A549 (cell line): ENCODE data around the gene PLCH2. TPM values are rescaled to one million over a fixed set of nuclear protein-coding genes. Genes with fewer than 3 reads are reported as not detected.
"Not testable (repeated sequence)": the region's sequence is repeated elsewhere in the genome, so short reads cannot be mapped to it uniquely, and the experiment has no call there.

Experiments
- ATAC-seq, 2 experiments: fragments of 200-7000 bp in 1 of 2; fragments of >200 bp in 1 of 2; cut with Nextera tagmentation in 1 of 2; cut with Tn5 transposase in 1 of 2; 3 replicates each; pipeline versions ENCODE4 v1.8.0 to v1.9.1; 2018 to 2020; ENCODE audit warnings: mild to moderate bottlenecking in 1 of 2, moderate library complexity in 1 of 2
- CTCF ChIA-PET: fragments of 300-600 bp; sonication (Branson Sonifier 250); formaldehyde crosslinking; extraction: SDS; loops from one replicate; lab custom pipeline; 2021; ENCODE audit warnings: antibody characterized with exemption, inconsistent platforms; lab: Yijun Ruan, JAX
- POLR2A ChIA-PET: fragments of 350-600 bp; formaldehyde crosslinking; extraction: SDS; loops from one replicate; lab custom pipeline; 2021; ENCODE audit warnings: antibody characterized with exemption, inconsistent platforms; lab: Yijun Ruan, JAX
- DNase-seq, 2 experiments: peaks; one replicate each; pipeline versions ENCODE4 v3.0.0 to v3.0.0-alpha.2; 2011 to 2016; ENCODE audit warnings: low read depth in 1 of 2, low spot score in 1 of 2
- FAIRE-seq: peaks from 2 replicates; lab custom pipeline; 2011; peaks lifted over from hg19 to GRCh38; lab: Jason Lieb, UNC
- H3K27ac ChIP-seq, 2 experiments: fragments of >200 bp; sonication (Bioruptor Twin); formaldehyde crosslinking; 3 replicates each; pipeline ENCODE4 v1.5.1; 2016 to 2017
- H3K4me1 ChIP-seq: fragments of >200 bp; sonication (Bioruptor Twin); formaldehyde crosslinking; 3 replicates; pipeline ENCODE4 v1.6.1; 2016
- H3K4me2 ChIP-seq: fragments of >200 bp; sonication (Bioruptor Twin); formaldehyde crosslinking; 3 replicates; pipeline ENCODE4 v1.6.1; 2016
- H3K4me3 ChIP-seq: fragments of >200 bp; sonication (Bioruptor Twin); formaldehyde crosslinking; 3 replicates; pipeline ENCODE4 v1.5.1; 2016
- H3K9me3 ChIP-seq: fragments of >200 bp; sonication (Bioruptor Twin); formaldehyde crosslinking; 3 replicates; pipeline ENCODE4 v1.6.1; 2016
- EHF ChIP-seq: fragments of 250-450 bp; sonication (Bioruptor Pico); IDR thresholded peaks from 2 replicates; pipeline ENCODE4 v1.5.0; 2020; ENCODE audit warnings: mild to moderate bottlenecking
- EHMT2 ChIP-seq: fragments of 200-600 bp; sonication (generic); IDR thresholded peaks from 2 replicates; pipeline ENCODE4 v1.6.1; 2016; ENCODE audit warnings: antibody characterized with exemption, low read depth, mild to moderate bottlenecking, moderate library complexity
- EP300 ChIP-seq, 2 experiments: fragments of >200 bp; sonication (Bioruptor Twin); formaldehyde crosslinking; IDR thresholded peaks; 2 replicates in 1 of 2; 3 replicates in 1 of 2; pipeline ENCODE4 v1.6.1; 2016 to 2017
- ESRRA ChIP-seq: fragments of 150-350 bp; IDR thresholded peaks from 2 replicates; pipeline ENCODE4 v1.6.1; 2014; ENCODE audit warnings: mild to moderate bottlenecking, low read length, borderline replicate concordance
- FOXS1 ChIP-seq: fragments of 250-450 bp; sonication (Bioruptor Pico); IDR thresholded peaks from 2 replicates; pipeline ENCODE4 v1.5.0; 2020; ENCODE audit warnings: mild to moderate bottlenecking, moderate library complexity
- HDAC2 ChIP-seq: fragments of 200-600 bp; sonication (generic); IDR thresholded peaks from 2 replicates; pipeline ENCODE4 v1.6.1; 2016
- JUNB ChIP-seq: fragments of >200 bp; sonication (Bioruptor Twin); formaldehyde crosslinking; IDR thresholded peaks from 2 replicates; pipeline ENCODE4 v1.6.1; 2016
- MAFK ChIP-seq: fragments of 450-650 bp; IDR thresholded peaks from 2 replicates; pipeline ENCODE4 v1.6.1; 2014; ENCODE audit not compliant: partially characterized antibody
- NR3C1 ChIP-seq: fragments of >200 bp; sonication (Bioruptor Twin); formaldehyde crosslinking; IDR thresholded peaks from 3 replicates; pipeline ENCODE4 v1.6.1; 2017
- PHF8 ChIP-seq: fragments of 200-600 bp; sonication (generic); IDR thresholded peaks from 2 replicates; pipeline ENCODE4 v1.6.1; 2016; ENCODE audit warnings: low read depth, mild to moderate bottlenecking, antibody characterized with exemption, moderate library complexity, borderline replicate concordance
- POLR2A ChIP-seq: IDR thresholded peaks from 2 replicates; pipeline ENCODE4 v1.6.1; 2012; ENCODE audit warnings: mild to moderate bottlenecking, low read length
- RAD21 ChIP-seq, 2 experiments: fragments of >200 bp in 1 of 2; sonication (Bioruptor Twin) in 1 of 2; formaldehyde crosslinking in 1 of 2; IDR thresholded peaks in 1 of 2; conservative IDR thresholded peaks in 1 of 2; 2 replicates in 1 of 2; 3 replicates in 1 of 2; pipeline ENCODE4 v1.6.1; 2012 to 2018; ENCODE audit warnings: inconsistent platforms in 1 of 2
- RARB ChIP-seq: fragments of 250-450 bp; sonication (Bioruptor Pico); IDR thresholded peaks from 2 replicates; pipeline ENCODE4 v1.8.0; 2021; ENCODE audit warnings: mild to moderate bottlenecking, moderate library complexity
- RFX5 ChIP-seq: fragments of 450-650 bp; IDR thresholded peaks from 2 replicates; pipeline ENCODE4 v1.7.1; 2014; ENCODE audit warnings: antibody characterized with exemption, mild to moderate bottlenecking, moderate library complexity
- RNF2 ChIP-seq: fragments of 200-600 bp; sonication (generic); IDR thresholded peaks from 2 replicates; pipeline ENCODE4 v1.6.1; 2016; ENCODE audit warnings: low read depth, mild to moderate bottlenecking, antibody characterized with exemption, moderate library complexity, borderline replicate concordance
- SMC3 ChIP-seq: fragments of >200 bp; sonication (Bioruptor Twin); formaldehyde crosslinking; IDR thresholded peaks from 3 replicates; pipeline ENCODE4 v1.6.1; 2018; ENCODE audit warnings: inconsistent platforms
- ZSCAN20 ChIP-seq: fragments of 250-450 bp; sonication (Bioruptor Pico); IDR thresholded peaks from 2 replicates; pipeline ENCODE4 v1.8.0; 2022; ENCODE audit warnings: mild to moderate bottlenecking, moderate library complexity
- WGBS: methylation state at CpG from one replicate; pipeline ENCODE4 v1.1.6; 2017; ENCODE audit errors: missing lambda C conversion rate; 5-methylcytosine and 5-hydroxymethylcytosine counted together
- polyA plus RNA-seq, 4 experiments: library from polyadenylated mRNA; depleted of rRNA in 3 of 4; stranded (reverse); fragments of >200 nt; fragmentation: RNase III in 1 of 4; extraction: RNeasy Plus Mini Kit Qiagen cat#74134 plus additional on column Dnase treatment in 1 of 4; gene quantifications; 2 replicates in 3 of 4; 3 replicates in 1 of 4; pipeline ENCODE4 v1.2.3, GENCODE V29; 2011 to 2017
- TF ChIP-seq, protein P1 (sequence below): IDR thresholded peaks from 2 replicates; pipeline ENCODE4 v1.6.1; 2012; ENCODE audit warnings: low read depth, borderline replicate concordance
- TF ChIP-seq, protein P2 (sequence below): IDR thresholded peaks from 2 replicates; pipeline ENCODE4 v1.6.1; 2012
- TF ChIP-seq, protein P3 (sequence below): fragments of >200 bp; sonication (Bioruptor Twin); formaldehyde crosslinking; IDR thresholded peaks from 3 replicates; pipeline ENCODE4 v1.5.1; 2016

The PLCH2 gene
- polyA plus RNA-seq, 2 of the 4 experiments (the other 2 are of a cell fraction), result 0.10 to 0.18 TPM

DNA sequence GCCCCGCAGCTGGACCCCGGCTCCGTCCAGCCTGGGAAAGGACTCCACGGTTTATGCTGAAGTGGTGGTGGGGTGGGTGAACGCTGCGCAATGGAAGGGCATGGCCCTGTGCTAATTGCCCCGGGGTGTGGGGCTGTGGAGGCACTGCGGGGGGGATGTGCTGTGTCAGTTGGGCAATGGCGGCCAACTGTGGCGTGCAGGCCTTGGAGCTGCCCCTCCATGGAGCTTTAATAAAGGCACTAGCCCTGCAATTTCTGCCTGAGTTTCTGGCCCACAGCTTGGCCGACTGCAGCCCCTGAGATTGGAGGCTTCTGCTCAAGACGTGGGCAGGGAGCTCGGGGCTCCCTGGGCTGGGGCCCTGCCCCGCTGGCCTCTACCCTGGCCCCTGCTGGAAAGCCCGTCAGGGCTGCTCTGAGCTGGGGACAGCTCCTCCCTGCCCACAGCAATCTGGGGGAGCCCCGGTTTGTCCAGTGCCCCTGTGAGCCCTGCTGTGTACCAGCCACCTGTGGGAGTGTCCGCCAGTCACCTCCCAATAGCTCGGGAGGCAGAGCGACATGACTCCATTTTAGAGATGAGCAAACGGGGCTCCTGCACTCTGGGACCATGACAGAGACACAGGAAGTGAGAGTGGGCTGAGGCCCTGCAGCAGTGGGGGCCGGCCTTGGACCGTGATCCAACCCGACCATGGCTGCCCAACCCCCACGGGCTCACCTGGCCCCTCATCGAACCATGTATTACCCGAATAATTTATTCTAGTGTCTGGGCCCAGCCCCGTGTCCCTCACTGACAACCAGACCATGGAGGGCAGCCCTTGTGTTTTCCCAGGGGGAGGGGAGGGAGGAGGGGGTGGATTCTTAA is 71.3 kb downstream of the PLCH2 start:
- H3K4me3 ChIP-seq, result peak overlapping the region; percentile 74
- TF ChIP-seq JUNB, result no peak
- TF ChIP-seq EHF (CRISPR knock-in tag), result no peak
- no peak for TF ChIP-seq FOXS1
- no peak for TF ChIP-seq RFX5
- TF ChIP-seq SMC3, result no peak
- TF ChIP-seq POLR2A, result no peak
- TF ChIP-seq, protein P1, sequence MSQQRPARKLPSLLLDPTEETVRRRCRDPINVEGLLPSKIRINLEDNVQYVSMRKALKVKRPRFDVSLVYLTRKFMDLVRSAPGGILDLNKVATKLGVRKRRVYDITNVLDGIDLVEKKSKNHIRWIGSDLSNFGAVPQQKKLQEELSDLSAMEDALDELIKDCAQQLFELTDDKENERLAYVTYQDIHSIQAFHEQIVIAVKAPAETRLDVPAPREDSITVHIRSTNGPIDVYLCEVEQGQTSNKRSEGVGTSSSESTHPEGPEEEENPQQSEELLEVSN, result no peak
- TF ChIP-seq EP300 (IDR thresholded peaks at IDR 0.05), result no peak
- no peak for TF ChIP-seq EHMT2
- H3K27ac ChIP-seq, result peak overlapping the region; percentile 89 to 91
- ChIA-PET POLR2A (interaction anchor here (0.9 to 1.3 kb wide), 3 partner anchors 21 to 134 kb away, joined by 3 to 6 read pairs (median 3); partner anchors contain the start of genes PANK4 and PRXL2B), CTCF (interaction anchor here (0.6 to 5.3 kb wide), 36 partner anchors 8 to 906 kb away, joined by 3 to 63 read pairs (median 4); partner anchors contain the start of genes FAAP20, HES5, PANK4 and PEX10)
- WGBS, result 47% methylated on average over 6 of the region's 27 CpGs
- peaks cover 32% of the 10 kb centered on the region for H3K4me1 ChIP-seq
- ATAC-seq, result peak; percentile 10 to 17; a peak in 5 of 6 replicates
- peak overlapping the region; percentile 98 for H3K4me2 ChIP-seq
- no peak for FAIRE-seq
- no peak for DNase-seq
- H3K9me3 ChIP-seq, result no peaks in the 10 kb centered on the region

DNA sequence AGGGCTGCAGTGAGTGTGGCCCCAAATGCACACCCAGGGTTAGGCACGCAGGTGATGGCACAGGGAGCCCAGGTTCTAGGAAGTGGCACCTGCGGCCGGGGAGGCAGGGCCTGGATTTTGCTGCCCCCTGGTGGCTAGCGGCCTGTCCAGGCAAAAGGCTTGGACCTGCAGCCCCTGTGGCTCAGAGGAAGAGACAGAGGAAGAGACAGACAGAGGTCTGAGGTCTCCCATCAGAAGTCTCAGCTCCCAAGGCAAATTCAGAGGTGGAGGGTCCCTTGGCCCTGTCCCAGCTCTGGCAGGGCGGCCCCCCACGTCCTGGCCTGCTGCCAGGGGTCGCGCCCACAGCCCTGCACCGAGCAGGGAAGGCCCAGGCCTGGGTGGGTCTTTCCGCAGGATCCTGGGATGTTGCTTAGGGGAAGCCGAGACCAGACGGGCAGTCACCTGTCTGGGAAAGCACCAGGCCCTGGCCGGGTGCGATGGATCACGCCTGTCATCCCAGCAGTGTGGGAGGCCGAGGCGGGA is 72.0 kb downstream of the PLCH2 start:
- Histone ChIP-seq H3K4me3 (no peak overlapping the region), H3K4me2 (peak overlapping the region; percentile 98), H3K27ac (peak overlapping the region; percentile 89 to 91; a peak in 3 of 6 replicates), H3K9me3 (no peaks in the 10 kb centered on the region), H3K4me1 (peaks cover 32% of the 10 kb centered on the region)
- FAIRE-seq, result no peak
- DNase-seq, result peak; percentile 59 to 78
- peak in 1 of 2 experiments; percentile 67; a peak in 3 of 6 replicates for ATAC-seq
- WGBS, result 30% methylated on average over 12 of the region's 17 CpGs
- no peak for TF ChIP-seq MAFK
- no peak for TF ChIP-seq ESRRA
- TF ChIP-seq RNF2, result no peak
- no peak for TF ChIP-seq NR3C1
- TF ChIP-seq RARB (CRISPR knock-in tag), result no peak
- peak; percentile 94 for TF ChIP-seq SMC3
- no peak for TF ChIP-seq EHF (CRISPR knock-in tag)
- TF ChIP-seq PHF8, result no peak
- TF ChIP-seq, protein P2, sequence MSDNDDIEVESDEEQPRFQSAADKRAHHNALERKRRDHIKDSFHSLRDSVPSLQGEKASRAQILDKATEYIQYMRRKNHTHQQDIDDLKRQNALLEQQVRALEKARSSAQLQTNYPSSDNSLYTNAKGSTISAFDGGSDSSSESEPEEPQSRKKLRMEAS, result no peak
- no peak for TF ChIP-seq ZSCAN20 (CRISPR knock-in tag)
- TF ChIP-seq, protein P3, sequence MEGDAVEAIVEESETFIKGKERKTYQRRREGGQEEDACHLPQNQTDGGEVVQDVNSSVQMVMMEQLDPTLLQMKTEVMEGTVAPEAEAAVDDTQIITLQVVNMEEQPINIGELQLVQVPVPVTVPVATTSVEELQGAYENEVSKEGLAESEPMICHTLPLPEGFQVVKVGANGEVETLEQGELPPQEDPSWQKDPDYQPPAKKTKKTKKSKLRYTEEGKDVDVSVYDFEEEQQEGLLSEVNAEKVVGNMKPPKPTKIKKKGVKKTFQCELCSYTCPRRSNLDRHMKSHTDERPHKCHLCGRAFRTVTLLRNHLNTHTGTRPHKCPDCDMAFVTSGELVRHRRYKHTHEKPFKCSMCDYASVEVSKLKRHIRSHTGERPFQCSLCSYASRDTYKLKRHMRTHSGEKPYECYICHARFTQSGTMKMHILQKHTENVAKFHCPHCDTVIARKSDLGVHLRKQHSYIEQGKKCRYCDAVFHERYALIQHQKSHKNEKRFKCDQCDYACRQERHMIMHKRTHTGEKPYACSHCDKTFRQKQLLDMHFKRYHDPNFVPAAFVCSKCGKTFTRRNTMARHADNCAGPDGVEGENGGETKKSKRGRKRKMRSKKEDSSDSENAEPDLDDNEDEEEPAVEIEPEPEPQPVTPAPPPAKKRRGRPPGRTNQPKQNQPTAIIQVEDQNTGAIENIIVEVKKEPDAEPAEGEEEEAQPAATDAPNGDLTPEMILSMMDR, result peak; percentile 77
- TF ChIP-seq HDAC2, result no peak
- TF ChIP-seq RAD21 (conservative IDR thresholded peaks at IDR 0.05 in 1 of 2, IDR thresholded peaks at IDR 0.05 in 1 of 2), result peak; percentile 92 to 93
- ChIA-PET POLR2A (interaction anchor here (1.3 kb wide), 1 partner anchor 38 kb away, joined by 6 read pairs; the partner anchor contains the start of gene PRXL2B), CTCF (interaction anchor here (0.7 to 5.3 kb wide), 24 partner anchors 10 to 905 kb away, joined by 3 to 63 read pairs (median 6); partner anchors contain the start of genes HES5, PANK4 and PEX10)

DNA sequence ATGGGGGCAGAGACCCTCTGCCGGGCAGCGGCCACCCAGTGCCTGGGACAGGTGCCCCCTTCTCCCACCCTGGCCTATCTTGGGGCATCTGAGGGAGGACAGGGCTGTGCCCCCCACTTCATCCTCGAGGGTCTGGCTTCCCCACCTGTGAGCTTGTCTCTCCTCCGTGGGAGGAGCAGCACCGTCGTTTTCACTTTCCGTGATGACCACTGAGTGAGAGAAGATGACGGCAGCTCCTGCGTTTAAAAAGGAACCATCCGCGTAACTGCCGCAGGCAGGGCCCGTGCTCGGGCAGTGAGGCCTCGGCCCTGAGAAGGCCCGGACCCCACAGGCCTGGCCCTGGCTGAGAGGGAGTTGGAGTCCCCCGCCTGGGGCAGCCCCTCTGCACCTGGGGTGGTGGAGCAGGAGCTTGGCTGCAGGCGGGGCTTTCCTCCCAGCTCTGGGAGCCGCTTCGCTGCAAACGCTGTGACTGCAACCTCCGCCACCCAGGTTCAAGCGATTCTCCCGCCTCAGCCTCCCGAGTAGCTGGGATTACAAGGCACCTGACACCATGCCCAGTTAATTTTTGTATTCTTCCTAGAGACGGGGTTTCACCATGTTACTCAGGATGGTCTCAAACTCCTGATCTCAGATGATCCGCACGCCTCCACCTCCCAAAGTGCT is 73.4 kb downstream of the PLCH2 start:
- H3K27ac ChIP-seq, DNase-seq, H3K4me3 ChIP-seq, FAIRE-seq, H3K4me2 ChIP-seq, ATAC-seq, POLR2A ChIA-PET, H3K9me3 ChIP-seq: not testable (repeated sequence)
- 89% methylated on average over 23 of the region's 28 CpGs for WGBS
- H3K4me1 ChIP-seq, result peaks cover 23% of the 10 kb centered on the region
- CTCF ChIA-PET, result interaction anchor here (0.6 to 4.5 kb wide), 6 partner anchors 35 to 142 kb away, joined by 3 to 63 read pairs (median 6); no protein-coding TSS in a partner anchor

DNA sequence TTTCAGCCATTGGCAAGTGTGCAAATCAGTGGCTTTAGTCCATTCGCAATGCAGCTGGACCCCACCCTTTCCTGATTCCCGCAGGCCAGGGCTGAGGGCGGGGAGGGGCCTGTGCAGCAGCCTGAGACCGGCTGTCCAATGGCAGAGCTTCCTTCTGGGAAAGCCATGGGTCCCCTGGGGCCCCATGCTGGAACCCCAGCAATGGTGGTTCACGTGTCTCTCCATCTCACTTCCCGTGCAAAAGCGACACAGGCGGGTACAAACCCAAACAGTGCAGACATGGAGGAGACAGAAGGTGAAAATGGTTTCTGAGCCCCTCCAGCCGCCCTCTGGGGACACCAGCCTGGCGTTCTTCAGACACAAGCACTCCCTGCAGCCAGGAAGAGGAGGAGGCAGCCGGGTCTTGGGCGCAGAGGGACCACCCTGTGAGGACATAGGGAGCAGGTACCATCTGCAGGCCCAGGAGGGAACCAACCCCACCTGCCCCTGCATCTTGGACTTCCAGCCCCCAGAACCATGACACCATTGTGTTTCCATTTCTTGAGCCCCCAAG is 74.3 kb downstream of the PLCH2 start:
- CTCF ChIA-PET, result interaction anchor here (2.1 kb wide), 1 partner anchor 143 kb away, joined by 6 read pairs; no protein-coding TSS in a partner anchor
- H3K9me3 ChIP-seq, H3K4me2 ChIP-seq, DNase-seq, POLR2A ChIA-PET, FAIRE-seq, ATAC-seq, H3K27ac ChIP-seq, H3K4me3 ChIP-seq: not testable (repeated sequence)
- peaks cover 15% of the 10 kb centered on the region for H3K4me1 ChIP-seq
- 67% methylated on average over 6 of the region's 12 CpGs for WGBS

DNA sequence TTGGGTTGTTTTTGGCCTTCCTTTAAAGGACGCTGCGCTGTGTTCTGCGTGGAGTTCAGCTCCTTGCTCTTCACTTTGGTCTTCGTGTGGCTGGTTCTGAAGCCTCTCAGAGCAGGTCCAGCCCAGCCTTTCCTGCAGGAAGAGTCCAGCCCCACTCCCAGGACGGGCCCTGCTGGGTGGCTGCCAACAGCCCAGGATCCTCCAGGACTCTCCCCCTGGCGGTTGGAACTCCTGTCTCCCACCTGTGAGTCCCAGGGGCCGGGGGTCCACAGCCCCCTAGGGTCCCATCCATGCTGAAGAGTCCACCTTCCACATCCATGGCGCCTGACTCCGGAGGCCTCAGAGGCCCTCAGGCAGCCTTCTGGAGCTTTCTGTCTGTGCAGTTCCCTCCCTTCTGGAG is 75.5 kb downstream of the PLCH2 start:
- H3K27ac ChIP-seq, ATAC-seq, H3K9me3 ChIP-seq, FAIRE-seq, DNase-seq, CTCF ChIA-PET, POLR2A ChIA-PET, H3K4me2 ChIP-seq, H3K4me3 ChIP-seq: not testable (repeated sequence)
- WGBS, result 79% methylated on average over 5 of the region's 9 CpGs
- H3K4me1 ChIP-seq, result peaks cover 16% of the 10 kb centered on the region
